Stomach (tissue), 4 donors: Measurements from ENCODE around the gene ARL14.

ENCODE experiments used
- POLR2A ChIP-seq, 4 donors: fragments of 450-650 bp; IDR thresholded peaks; one replicate each; pipeline ENCODE4 v1.6.1; 2016; ENCODE audit warnings: antibody characterized with exemption in 4 of 4, control low read depth in 2 of 4, mild to moderate bottlenecking in 1 of 4, moderate library complexity in 1 of 4
- POLR2AphosphoS5 ChIP-seq, 3 donors: sonication (generic); formaldehyde crosslinking; IDR thresholded peaks; one replicate each; pipeline ENCODE4 v1.6.1; 2016; ENCODE audit warnings: antibody characterized with exemption in 3 of 3
- TF ChIP-seq, protein P1 (sequence below), 7 experiments: fragments of 450-650 bp in 4 of 7; fragments of 200-600 bp in 3 of 7; sonication (generic) in 3 of 7; IDR thresholded peaks; one replicate each; pipeline ENCODE4 v1.5.1; 2016 to 2019; ENCODE audit warnings: antibody characterized with exemption in 7 of 7, control low read depth in 2 of 7, mild to moderate bottlenecking in 1 of 7

DNA sequence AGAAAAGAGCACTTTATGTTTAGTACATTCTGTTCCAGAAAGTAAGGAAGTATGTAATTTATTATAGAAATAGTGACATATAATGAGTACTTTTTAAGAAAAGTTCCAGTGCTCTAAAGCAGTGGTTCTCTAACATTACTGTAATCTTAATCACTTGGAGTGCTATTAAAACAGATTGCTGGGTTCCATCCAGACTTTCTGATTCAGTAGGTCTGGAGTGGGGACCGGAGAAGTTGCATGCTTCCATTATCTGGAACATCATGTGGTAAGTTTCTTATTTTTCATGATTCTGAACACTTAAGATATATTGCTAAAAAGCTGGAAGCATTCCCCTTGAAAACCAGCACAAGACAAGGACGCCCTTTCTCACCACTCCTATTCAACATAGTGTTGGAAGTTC lies 47.5 kb upstream of the ARL14 start:
- TF ChIP-seq, protein P1, sequence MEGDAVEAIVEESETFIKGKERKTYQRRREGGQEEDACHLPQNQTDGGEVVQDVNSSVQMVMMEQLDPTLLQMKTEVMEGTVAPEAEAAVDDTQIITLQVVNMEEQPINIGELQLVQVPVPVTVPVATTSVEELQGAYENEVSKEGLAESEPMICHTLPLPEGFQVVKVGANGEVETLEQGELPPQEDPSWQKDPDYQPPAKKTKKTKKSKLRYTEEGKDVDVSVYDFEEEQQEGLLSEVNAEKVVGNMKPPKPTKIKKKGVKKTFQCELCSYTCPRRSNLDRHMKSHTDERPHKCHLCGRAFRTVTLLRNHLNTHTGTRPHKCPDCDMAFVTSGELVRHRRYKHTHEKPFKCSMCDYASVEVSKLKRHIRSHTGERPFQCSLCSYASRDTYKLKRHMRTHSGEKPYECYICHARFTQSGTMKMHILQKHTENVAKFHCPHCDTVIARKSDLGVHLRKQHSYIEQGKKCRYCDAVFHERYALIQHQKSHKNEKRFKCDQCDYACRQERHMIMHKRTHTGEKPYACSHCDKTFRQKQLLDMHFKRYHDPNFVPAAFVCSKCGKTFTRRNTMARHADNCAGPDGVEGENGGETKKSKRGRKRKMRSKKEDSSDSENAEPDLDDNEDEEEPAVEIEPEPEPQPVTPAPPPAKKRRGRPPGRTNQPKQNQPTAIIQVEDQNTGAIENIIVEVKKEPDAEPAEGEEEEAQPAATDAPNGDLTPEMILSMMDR (IDR thresholded peaks at IDR 0.05), result no peak
- TF ChIP-seq POLR2AphosphoS5 (IDR thresholded peaks at IDR 0.05) (no peak), POLR2A (IDR thresholded peaks at IDR 0.05) (no peak)
